Uterus (tissue), 2 donors: Measurements from ENCODE around the gene MAPRE2.

Experiments
- POLR2A ChIP-seq, 2 donors: fragments of 450-650 bp; IDR thresholded peaks; one replicate each; pipeline ENCODE4 v1.6.1; 2016; ENCODE audit warnings: antibody characterized with exemption in 2 of 2, mild to moderate bottlenecking in 1 of 2, moderate library complexity in 1 of 2
- TF ChIP-seq, protein P1 (sequence below), 4 experiments: fragments of 200-600 bp in 2 of 4; fragments of 450-650 bp in 2 of 4; sonication (generic) in 2 of 4; IDR thresholded peaks; one replicate each; pipeline ENCODE4 v1.5.1; 2016 to 2019; ENCODE audit warnings: antibody characterized with exemption in 4 of 4, mild to moderate bottlenecking in 2 of 4, moderate library complexity in 1 of 4

DNA sequence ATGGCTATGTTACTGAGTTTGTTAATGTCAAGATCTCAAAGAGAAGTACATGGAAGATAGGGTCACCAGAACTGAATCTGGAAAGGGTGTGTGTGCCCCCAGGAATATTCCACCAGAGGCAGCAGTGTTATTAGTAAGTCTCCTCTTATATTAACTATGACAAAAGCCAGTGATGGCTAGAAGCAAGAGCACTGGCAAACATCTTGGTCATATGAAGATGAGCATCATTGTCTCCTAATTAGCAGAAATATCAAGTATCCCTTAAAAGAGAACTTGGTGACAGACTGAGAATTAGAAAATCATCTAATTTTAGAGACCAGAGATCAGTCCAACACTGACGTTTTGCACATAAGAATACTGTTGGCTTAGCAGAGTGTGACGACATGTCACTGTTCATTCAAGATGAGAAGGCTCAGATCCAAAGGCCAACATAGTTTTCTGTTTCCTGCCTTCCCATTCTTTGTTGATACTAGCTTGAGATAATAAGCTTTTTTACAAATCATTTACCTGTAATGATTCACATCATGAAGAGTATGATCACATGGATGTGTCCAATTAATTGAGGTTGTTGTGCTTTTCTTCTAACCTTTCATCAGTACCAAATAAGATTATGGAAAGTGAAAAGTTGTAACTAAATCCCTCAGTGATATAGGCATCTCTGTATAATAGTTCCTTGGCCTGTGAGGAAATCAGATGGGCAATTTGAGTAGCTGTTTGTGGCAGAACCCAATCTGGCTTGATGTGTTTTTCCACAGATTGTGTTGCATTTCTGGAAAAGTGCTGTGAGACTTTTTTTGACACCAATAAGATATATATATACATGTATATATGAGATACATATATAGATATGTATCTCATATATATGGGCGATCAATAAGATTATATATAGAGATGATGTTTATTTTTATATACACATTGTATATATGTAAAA is 44.5 kb downstream of the MAPRE2 start:
- TF ChIP-seq, protein P1, sequence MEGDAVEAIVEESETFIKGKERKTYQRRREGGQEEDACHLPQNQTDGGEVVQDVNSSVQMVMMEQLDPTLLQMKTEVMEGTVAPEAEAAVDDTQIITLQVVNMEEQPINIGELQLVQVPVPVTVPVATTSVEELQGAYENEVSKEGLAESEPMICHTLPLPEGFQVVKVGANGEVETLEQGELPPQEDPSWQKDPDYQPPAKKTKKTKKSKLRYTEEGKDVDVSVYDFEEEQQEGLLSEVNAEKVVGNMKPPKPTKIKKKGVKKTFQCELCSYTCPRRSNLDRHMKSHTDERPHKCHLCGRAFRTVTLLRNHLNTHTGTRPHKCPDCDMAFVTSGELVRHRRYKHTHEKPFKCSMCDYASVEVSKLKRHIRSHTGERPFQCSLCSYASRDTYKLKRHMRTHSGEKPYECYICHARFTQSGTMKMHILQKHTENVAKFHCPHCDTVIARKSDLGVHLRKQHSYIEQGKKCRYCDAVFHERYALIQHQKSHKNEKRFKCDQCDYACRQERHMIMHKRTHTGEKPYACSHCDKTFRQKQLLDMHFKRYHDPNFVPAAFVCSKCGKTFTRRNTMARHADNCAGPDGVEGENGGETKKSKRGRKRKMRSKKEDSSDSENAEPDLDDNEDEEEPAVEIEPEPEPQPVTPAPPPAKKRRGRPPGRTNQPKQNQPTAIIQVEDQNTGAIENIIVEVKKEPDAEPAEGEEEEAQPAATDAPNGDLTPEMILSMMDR (IDR thresholded peaks at IDR 0.05), result no peak
- no peak for TF ChIP-seq POLR2A (IDR thresholded peaks at IDR 0.05)
